SHP77 (cell line): ENCODE results near the gene LDLRAD4.

Experiments
- DNase-seq, 2 experiments: peaks; one replicate each; lab custom pipeline; 2025; lab: John Stamatoyannopoulos, UW

LDLRAD4 gene

GRCh38 chr18:13371689-13372418 lies 153.3 kb downstream of the LDLRAD4 start:
- no peak for DNase-seq

- DNase-seq, result no peak
Observed at GRCh38 chr18:13372531-13372951, 154.0 kb downstream of the LDLRAD4 start.

- no peak for DNase-seq
Observed at GRCh38 chr18:13374096-13374467, 155.5 kb downstream of the LDLRAD4 start.

- DNase-seq, result peak in 1 of 2 experiments; percentile 27
Observed at GRCh38 chr18:13374468-13375301, 156.1 kb downstream of the LDLRAD4 start.

GRCh38 chr18:13375302-13376255 lies 157.0 kb downstream of the LDLRAD4 start:
- DNase-seq, result peak; percentile 58 to 63

- DNase-seq, result no peak
Observed at GRCh38 chr18:13376298-13376840, 157.8 kb downstream of the LDLRAD4 start.

- DNase-seq, result peak; percentile 62 to 73
Observed at GRCh38 chr18:13376841-13377351, 158.3 kb downstream of the LDLRAD4 start.

- peak; percentile 40 to 46 for DNase-seq
Observed at GRCh38 chr18:13377496-13377895, 158.9 kb downstream of the LDLRAD4 start.

GRCh38 chr18:13378150-13378549 lies 159.6 kb downstream of the LDLRAD4 start:
- DNase-seq, result peak in 1 of 2 experiments; percentile 52

- no peak for DNase-seq
Observed at GRCh38 chr18:13379062-13379865, 160.7 kb downstream of the LDLRAD4 start.

GRCh38 chr18:13379930-13380690 lies 161.6 kb downstream of the LDLRAD4 start:
- no peak for DNase-seq

GRCh38 chr18:13380691-13381070 lies 162.1 kb downstream of the LDLRAD4 start:
- no peak for DNase-seq

- no peak for DNase-seq
Observed at GRCh38 chr18:13381331-13381730, 162.8 kb downstream of the LDLRAD4 start.

GRCh38 chr18:13381944-13382365 lies 163.4 kb downstream of the LDLRAD4 start:
- no peak for DNase-seq

- DNase-seq, result no peak
Observed at GRCh38 chr18:13382366-13382953, 163.9 kb downstream of the LDLRAD4 start.

- no peak for DNase-seq
Observed at GRCh38 chr18:13382954-13383827, 164.6 kb downstream of the LDLRAD4 start.

GRCh38 chr18:13386891-13387801 lies 168.6 kb downstream of the LDLRAD4 start:
- no peak for DNase-seq
